H1 (cell line): Measurements from ENCODE around the gene CDS2. TPM values are rescaled to one million over a fixed set of nuclear protein-coding genes. Genes with fewer than 3 reads are reported as not detected.

Source experiments
- CTCF ChIA-PET: fragments of 300-600 bp; sonication (Branson Sonifier 250); formaldehyde crosslinking; loops from one replicate; lab custom pipeline; 2021; ENCODE audit not compliant: partially characterized antibody; lab: Charles Lee
- POLR2A ChIA-PET: fragments of 300-600 bp; sonication (Branson Sonifier 250); formaldehyde crosslinking; loops from one replicate; lab custom pipeline; 2021; ENCODE audit warnings: inconsistent platforms; ENCODE audit not compliant: partially characterized antibody; lab: Charles Lee
- DNase-seq, 2 experiments: peaks; one replicate each; pipeline versions ENCODE4 v3.0.0 to v3.0.0-alpha.2; 2010 to 2022; ENCODE audit warnings: low spot score in 2 of 2, low read depth in 1 of 2, mixed read lengths in 1 of 2
- FAIRE-seq: peaks from 2 replicates; lab custom pipeline; 2011; peaks lifted over from hg19 to GRCh38; lab: Jason Lieb, UNC
- H2AFZ ChIP-seq: 2 replicates; pipeline ENCODE4 v1.8.1; 2012; ENCODE audit warnings: low read length, inconsistent platforms
- H2AK5ac ChIP-seq: 2 replicates; pipeline ENCODE4 v1.6.1; 2013; ENCODE audit warnings: low read depth, low read length
- H2BK120ac ChIP-seq: replicated peaks from 2 replicates; pipeline ENCODE3; 2013; ENCODE audit warnings: low read depth, low read length, inconsistent platforms
- H2BK12ac ChIP-seq: 2 replicates; pipeline ENCODE4 v1.6.1; 2013; ENCODE audit warnings: low read depth, low read length
- H2BK15ac ChIP-seq: 2 replicates; pipeline ENCODE4 v1.6.1; 2013; ENCODE audit warnings: low read length
- H2BK20ac ChIP-seq: 2 replicates; pipeline ENCODE4 v1.6.1; 2013; ENCODE audit warnings: low read length
- H2BK5ac ChIP-seq: 2 replicates; pipeline ENCODE4 v1.6.1; 2013; ENCODE audit warnings: low read depth, low read length
- H3K14ac ChIP-seq: 2 replicates; pipeline ENCODE4 v1.6.1; 2013; ENCODE audit warnings: inconsistent platforms; ENCODE audit not compliant: insufficient read length
- H3K18ac ChIP-seq: 2 replicates; pipeline ENCODE4 v1.6.1; 2013; ENCODE audit warnings: low read length; ENCODE audit errors: extremely low read depth
- H3K23ac ChIP-seq: 2 replicates; pipeline ENCODE4 v1.6.1; 2013; ENCODE audit warnings: inconsistent platforms; ENCODE audit not compliant: insufficient read length
- H3K23me2 ChIP-seq: 2 replicates; pipeline ENCODE4 v1.6.1; 2013; ENCODE audit warnings: low read depth, low read length
- H3K27ac ChIP-seq: 2 replicates; pipeline ENCODE4 v1.6.1; 2011; ENCODE audit warnings: low read depth, low read length, inconsistent platforms
- H3K27me3 ChIP-seq, 4 experiments: replicated peaks in 1 of 4; 1 replicate in 1 of 4; 2 replicates in 3 of 4; pipeline versions ENCODE4 v1.6.1 to v1.8.1; 2011 to 2013; ENCODE audit warnings: low read length in 3 of 4, mild to moderate bottlenecking in 3 of 4, inconsistent platforms in 2 of 4, mixed read lengths in 2 of 4, moderate library complexity in 1 of 4; ENCODE audit not compliant: control insufficient read depth in 3 of 4, insufficient read depth in 3 of 4; ENCODE audit errors: extremely low read depth in 1 of 4
- H3K36me3 ChIP-seq, 4 experiments: 2 replicates each; pipeline versions ENCODE4 v1.6.1 to v1.8.1; 2011 to 2013; ENCODE audit warnings: mild to moderate bottlenecking in 4 of 4, low read length in 3 of 4, moderate library complexity in 2 of 4, control low read depth in 1 of 4, inconsistent platforms in 1 of 4; ENCODE audit not compliant: insufficient read depth in 4 of 4, control insufficient read depth in 2 of 4
- H3K4ac ChIP-seq: replicated peaks from 2 replicates; pipeline ENCODE3; 2013; ENCODE audit warnings: low read length, low read depth, mixed read lengths, inconsistent platforms; ENCODE audit not compliant: insufficient read length
- H3K4me1 ChIP-seq, 4 experiments: replicated peaks in 1 of 4; 1 replicate in 1 of 4; 2 replicates in 3 of 4; pipeline versions ENCODE4 v1.6.1 to v1.8.1; 2011 to 2013; ENCODE audit warnings: low read length in 3 of 4, inconsistent platforms in 2 of 4, mixed read lengths in 1 of 4; ENCODE audit not compliant: insufficient read depth in 4 of 4, control insufficient read depth in 3 of 4
- H3K4me2 ChIP-seq, 2 experiments: 2 replicates each; pipeline versions ENCODE4 v1.6.1 to v1.8.1; 2011 to 2013; ENCODE audit warnings: low read depth in 2 of 2, low read length in 2 of 2, control low read depth in 1 of 2, inconsistent platforms in 1 of 2, mild to moderate bottlenecking in 1 of 2; ENCODE audit not compliant: insufficient read depth in 1 of 2
- H3K4me3 ChIP-seq, 4 experiments: fragments of 200-600, 300-600 bp in 1 of 4; sonication (generic), shearing (Covaris generic), sonication (Bioruptor Twin) in 1 of 4; 2 replicates each; pipeline versions ENCODE4 v1.5.1 to v1.8.1; 2011 to 2016; ENCODE audit warnings: low read length in 4 of 4, low read depth in 3 of 4, control low read depth in 2 of 4, inconsistent platforms in 2 of 4, mild to moderate bottlenecking in 2 of 4, mixed read lengths in 1 of 4, moderate library complexity in 1 of 4; ENCODE audit not compliant: insufficient read depth in 2 of 4; ENCODE audit errors: extremely low read depth in 1 of 4
- H3K56ac ChIP-seq: replicated peaks from 2 replicates; pipeline ENCODE3; 2013; ENCODE audit warnings: low read depth, mild to moderate bottlenecking, mixed read lengths, low read length, inconsistent platforms; ENCODE audit not compliant: insufficient read length
- H3K79me1 ChIP-seq: 2 replicates; pipeline ENCODE4 v1.6.1; 2013; ENCODE audit warnings: low read depth, low read length, control low read depth
- H3K79me2 ChIP-seq, 2 experiments: 2 replicates each; pipeline versions ENCODE4 v1.6.1 to v1.8.1; 2012 to 2013; ENCODE audit warnings: low read length in 2 of 2, mild to moderate bottlenecking in 2 of 2, inconsistent platforms in 1 of 2; ENCODE audit not compliant: insufficient read depth in 2 of 2, control insufficient read depth in 1 of 2
- H3K9ac ChIP-seq, 4 experiments: replicated peaks in 1 of 4; 1 replicate in 1 of 4; 2 replicates in 3 of 4; pipeline versions ENCODE4 v1.6.1 to v1.8.1; 2011 to 2013; ENCODE audit warnings: low read depth in 3 of 4, low read length in 3 of 4, control low read depth in 2 of 4, mild to moderate bottlenecking in 2 of 4, moderate library complexity in 2 of 4, inconsistent platforms in 1 of 4; ENCODE audit errors: extremely low read depth in 1 of 4
- H3K9me3 ChIP-seq, 2 experiments: 2 replicates each; pipeline versions ENCODE4 v1.6.1 to v1.8.1; 2012 to 2013; ENCODE audit warnings: mild to moderate bottlenecking in 2 of 2, moderate library complexity in 2 of 2, control low read depth in 1 of 2, inconsistent platforms in 1 of 2, low read depth in 1 of 2, low read length in 1 of 2, mixed read lengths in 1 of 2; ENCODE audit not compliant: insufficient read depth in 2 of 2
- H4K20me1 ChIP-seq, 2 experiments: replicated peaks in 1 of 2; 2 replicates each; pipeline versions ENCODE3 to v1.8.1; 2011 to 2013; ENCODE audit warnings: inconsistent platforms in 2 of 2, low read length in 2 of 2, mild to moderate bottlenecking in 1 of 2; ENCODE audit not compliant: insufficient read depth in 2 of 2, control insufficient read depth in 1 of 2
- H4K5ac ChIP-seq: 2 replicates; pipeline ENCODE4 v1.6.1; 2013; ENCODE audit warnings: low read length, low read depth, mixed read lengths, inconsistent platforms; ENCODE audit not compliant: insufficient read length
- H4K8ac ChIP-seq: 2 replicates; pipeline ENCODE4 v1.8.0; 2013; ENCODE audit warnings: mild to moderate bottlenecking, moderate library complexity, low read length, inconsistent platforms; ENCODE audit not compliant: insufficient read depth; ENCODE audit errors: extremely low read depth
- H4K91ac ChIP-seq: replicated peaks from 2 replicates; pipeline ENCODE3; 2013; ENCODE audit warnings: low read length, mixed read lengths, inconsistent platforms; ENCODE audit not compliant: insufficient read length
- ATF2 ChIP-seq: IDR thresholded peaks from 2 replicates; pipeline ENCODE4 v1.6.1; 2012; ENCODE audit warnings: low read length, inconsistent platforms
- ATF3 ChIP-seq: IDR thresholded peaks from 2 replicates; pipeline ENCODE4 v1.6.1; 2011; ENCODE audit warnings: low read depth, mild to moderate bottlenecking, low read length; ENCODE audit not compliant: insufficient read depth
- BRCA1 ChIP-seq: IDR thresholded peaks from 2 replicates; pipeline ENCODE4 v1.6.1; 2012; ENCODE audit warnings: low read depth, low read length, improper control_type of control experiment
- CHD1 ChIP-seq: IDR thresholded peaks from 2 replicates; pipeline ENCODE4 v1.6.1; 2012; ENCODE audit warnings: low read depth, low read length, improper control_type of control experiment
- EP300 ChIP-seq, 2 experiments: IDR thresholded peaks; 1 replicate in 1 of 2; 2 replicates in 1 of 2; pipeline ENCODE4 v1.6.1; 2011 to 2012; ENCODE audit warnings: low read depth in 2 of 2, low read length in 2 of 2, mild to moderate bottlenecking in 2 of 2, borderline replicate concordance in 1 of 2, inconsistent platforms in 1 of 2, moderate library complexity in 1 of 2
- EZH2 ChIP-seq: fragments of 200-600 bp; sonication (generic); IDR thresholded peaks from 2 replicates; pipeline ENCODE4 v1.7.1; 2012; ENCODE audit warnings: low read depth, mild to moderate bottlenecking, moderate library complexity, low read length, inconsistent platforms; ENCODE audit not compliant: severe bottlenecking
- FOSL1 ChIP-seq: IDR thresholded peaks from 2 replicates; pipeline ENCODE4 v1.6.1; 2011; ENCODE audit warnings: mild to moderate bottlenecking, low read depth, low read length, moderate library complexity; ENCODE audit not compliant: insufficient read depth
- HDAC6 ChIP-seq: IDR thresholded peaks from one replicate; pipeline ENCODE4 v1.7.1; 2012; ENCODE audit warnings: low read depth, mild to moderate bottlenecking, inconsistent platforms, low read length, moderate library complexity
- RXRA ChIP-seq: IDR thresholded peaks from 2 replicates; pipeline ENCODE4 v1.6.1; 2011; ENCODE audit warnings: low read depth, mild to moderate bottlenecking, low read length, moderate library complexity; ENCODE audit not compliant: insufficient read depth
- SIRT6 ChIP-seq: IDR thresholded peaks from one replicate; pipeline ENCODE4 v1.7.1; 2012; ENCODE audit warnings: low read length, inconsistent platforms
- SP1 ChIP-seq: IDR thresholded peaks from 2 replicates; pipeline ENCODE4 v1.6.1; 2011; ENCODE audit warnings: low read depth, low read length
- TCF12 ChIP-seq: IDR thresholded peaks from 2 replicates; pipeline ENCODE4 v1.6.1; 2011; ENCODE audit warnings: low read depth, mild to moderate bottlenecking, low read length
- WGBS, 2 experiments: shearing (Covaris generic) in 1 of 2; methylation state at CpG; one replicate each; pipeline versions ENCODE4 v1.1.6 to v1.1.7; 2013 to 2015; ENCODE audit warnings: low lambda C conversion rate in 2 of 2, mixed read lengths in 2 of 2, inconsistent platforms in 1 of 2, low coverage in 1 of 2, missing lambda C conversion rate in 1 of 2; ENCODE audit not compliant: insufficient replicate concordance in 2 of 2, insufficient coverage in 1 of 2, insufficient read length in 1 of 2; ENCODE audit errors: extremely low coverage in 1 of 2, missing lambda C conversion rate in 1 of 2; 5-methylcytosine and 5-hydroxymethylcytosine counted together
- polyA plus RNA-seq, 7 experiments: library from polyadenylated mRNA; depleted of rRNA in 3 of 7; stranded (reverse) in 5 of 7; unstranded in 2 of 7; fragments of >200 nt in 5 of 7; fragments of 200-250 nt in 2 of 7; gene quantifications; 1 replicate in 5 of 7; 2 replicates in 1 of 7; 4 replicates in 1 of 7; pipeline versions ENCODE4 v1.2.1 to v1.2.3, GENCODE V29; 2011 to 2013; ENCODE audit warnings: missing spikeins in 2 of 7, mixed read lengths in 2 of 7
- total RNA-seq: library from RNA; stranded (reverse); fragmentation: NEBNext Ultra II Directional; extraction: Animal tissue kit (Norgen Biotek cat#: 25700); gene quantifications from 2 replicates; pipeline ENCODE4 v1.2.1, GENCODE V29; 2021

CDS2 gene
- total and polyA plus RNA-seq, 2 of the 8 experiments (the other 6 are each of a cell fraction or from before 2014, with no cell fraction given) = 54.0 to 56.2 TPM

DNA sequence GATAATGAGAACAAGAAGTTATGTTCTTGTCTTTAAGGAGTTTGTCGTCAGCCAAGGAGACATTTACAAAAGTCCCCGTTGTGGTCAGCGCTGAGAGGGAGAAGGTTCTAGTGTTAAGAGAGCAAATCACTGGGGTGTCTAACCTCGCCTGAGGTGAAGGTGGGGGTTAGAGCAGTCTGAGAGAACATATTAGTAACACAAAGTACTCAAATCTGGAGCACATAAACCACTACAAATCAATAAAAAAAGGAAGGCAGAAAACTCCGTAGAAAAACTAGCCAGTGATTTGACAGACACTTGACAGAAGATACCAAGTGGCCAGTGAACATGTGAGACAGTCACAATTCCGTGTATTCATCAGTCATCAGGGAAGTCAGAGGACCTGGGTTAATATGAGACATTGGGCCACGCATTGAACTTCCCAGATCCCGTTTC, 45.4 kb downstream of the CDS2 start:
- FAIRE-seq (no peak), DNase-seq (no peak)
- Histone ChIP-seq H4K20me1 (peaks cover 0 to 7% of the 10 kb centered on the region in 2 experiments), H2BK12ac (no peak overlapping the region), H3K4me3 (no peak overlapping the region), H3K9me3 (no peaks in the 10 kb centered on the region), H3K27me3 (no peaks in the 10 kb centered on the region), H3K27ac (no peak overlapping the region), H3K56ac (no peak overlapping the region), H3K79me1 (peaks cover 10% of the 10 kb centered on the region), H2BK120ac (no peak overlapping the region), H2BK5ac (no peak overlapping the region), H2BK20ac (no peak overlapping the region), H2AFZ (no peak overlapping the region), H3K79me2 (peaks cover 0 to 20% of the 10 kb centered on the region in 2 experiments; a peak in 2 of 4 replicates), H3K9ac (no peak overlapping the region; a peak in 1 of 7 replicates), H2BK15ac (no peak overlapping the region), H3K4me2 (no peak overlapping the region), H4K8ac (no peak overlapping the region), H3K23ac (no peak overlapping the region), H3K18ac (no peak overlapping the region), H3K4me1 (peaks cover 9 to 35% (median 24%) of the 10 kb centered on the region in 4 experiments; a peak in 5 of 7 replicates), H3K23me2 (0 out of 2 replicates have a peak, but pooled peaks cover 1% of the 10 kb centered on the region), H4K5ac (no peak overlapping the region), H2AK5ac (no peak overlapping the region), H3K4ac (no peak overlapping the region), H3K36me3 (peaks cover 0 to 15% (median 2%) of the 10 kb centered on the region in 4 experiments; a peak in 3 of 8 replicates), H4K91ac (no peak overlapping the region), H3K14ac (no peak overlapping the region)
- CTCF ChIA-PET = no interaction called here
- POLR2A ChIA-PET = interaction anchor here (1.4 kb wide), 1 partner anchor 12 kb away, joined by 3 read pairs; no protein-coding TSS in a partner anchor
- 87% methylated on average over 8 of the region's 8 CpGs; no CpG with 5 or more reads in 1 of the 2 experiments for WGBS, 2 experiments
- TF ChIP-seq TCF12 (no peak), SP1 (no peak), EP300 (IDR thresholded peaks at IDR 0.05; ENCODE audit: borderline replicate concordance in 1 of 2, low read depth in 2 of 2, low read length in 2 of 2) (no peak), RXRA (no peak), ATF2 (no peak), FOSL1 (no peak), HDAC6 (no peak), EZH2 (no peak), BRCA1 (no peak), SIRT6 (no peak), CHD1 (no peak), ATF3 (no peak)
